GM10847 (cell line): Measurements from ENCODE around the gene BEAN1.

Experiments
- POLR2A ChIP-seq: IDR thresholded peaks from 2 replicates; pipeline ENCODE4 v1.6.1; 2011; ENCODE audit not compliant: insufficient read length; ENCODE audit errors: extremely low read depth

The BEAN1 gene

GRCh38 chr16:66427036-66427860, at the start of gene BEAN1:
TSS of gene BEAN1 (plus strand) at chr16:66427295. CDS start at chr16:66437677, 10,382 bp downstream.
- no peak for TF ChIP-seq POLR2A

DNA sequence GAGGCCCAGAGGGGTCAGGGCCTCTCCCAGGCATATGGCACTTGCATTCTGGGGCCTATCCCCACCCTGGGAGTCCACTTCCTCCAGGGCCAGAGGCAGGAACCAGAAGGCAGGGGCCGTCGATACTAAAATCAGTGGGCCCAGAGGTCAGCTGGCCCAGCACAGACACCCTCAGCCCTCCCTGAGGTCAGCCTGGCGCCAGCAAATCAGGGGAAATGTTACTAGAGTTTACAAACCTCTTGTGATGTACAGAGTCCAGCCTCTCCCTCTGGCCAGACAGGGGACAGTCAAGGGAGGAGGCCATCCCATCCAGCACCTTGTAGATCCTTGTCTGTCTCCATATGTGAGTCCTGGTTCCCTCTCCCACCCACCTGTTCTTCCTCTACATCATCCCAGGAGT, 49.8 kb upstream of the BEAN1 start:
- no peak for TF ChIP-seq POLR2A

DNA sequence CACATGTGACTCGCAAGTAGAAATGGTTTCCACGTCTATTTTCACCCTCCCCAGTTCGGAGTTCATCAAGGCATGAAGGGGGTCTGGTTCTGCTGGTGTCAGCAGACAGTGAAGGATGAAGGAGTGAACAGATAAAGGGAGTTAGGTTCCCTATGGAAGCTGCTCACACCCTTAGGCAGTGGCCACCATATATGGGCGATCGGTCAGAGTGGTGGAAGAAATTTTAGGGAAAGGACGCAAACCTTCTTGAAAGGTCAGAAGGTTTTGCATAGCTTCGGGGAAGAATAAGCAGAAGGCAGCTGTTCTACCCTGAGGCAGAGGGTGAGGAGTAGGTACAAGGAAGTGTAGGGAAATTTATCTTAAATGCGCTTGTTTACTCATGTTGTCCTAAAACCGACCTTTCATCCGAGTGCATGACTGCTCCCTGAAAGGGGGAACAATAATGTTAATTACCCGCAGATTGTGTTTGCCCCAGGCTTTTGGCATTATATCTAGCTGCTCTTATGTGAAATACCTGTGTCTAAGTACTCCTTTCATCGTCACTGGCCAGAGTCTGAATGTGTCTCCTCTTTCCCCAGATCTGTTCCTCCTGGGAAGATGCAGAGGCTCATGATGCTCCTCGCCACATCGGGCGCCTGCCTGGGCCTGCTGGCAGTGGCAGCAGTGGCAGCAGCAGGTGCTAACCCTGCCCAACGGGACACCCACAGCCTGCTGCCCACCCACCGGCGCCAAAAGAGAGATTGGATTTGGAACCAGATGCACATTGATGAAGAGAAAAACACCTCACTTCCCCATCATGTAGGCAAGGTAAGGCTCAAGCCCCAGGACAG, 48.1 kb upstream of the BEAN1 start:
- no peak for TF ChIP-seq POLR2A

GRCh38 chr16:66379571-66379941, 47.5 kb upstream of the BEAN1 start:
- TF ChIP-seq POLR2A = no peak

GRCh38 chr16:66380421-66380820, 46.7 kb upstream of the BEAN1 start:
- no peak for TF ChIP-seq POLR2A

GRCh38 chr16:66381585-66382170, 45.4 kb upstream of the BEAN1 start:
- TF ChIP-seq POLR2A = no peak

DNA sequence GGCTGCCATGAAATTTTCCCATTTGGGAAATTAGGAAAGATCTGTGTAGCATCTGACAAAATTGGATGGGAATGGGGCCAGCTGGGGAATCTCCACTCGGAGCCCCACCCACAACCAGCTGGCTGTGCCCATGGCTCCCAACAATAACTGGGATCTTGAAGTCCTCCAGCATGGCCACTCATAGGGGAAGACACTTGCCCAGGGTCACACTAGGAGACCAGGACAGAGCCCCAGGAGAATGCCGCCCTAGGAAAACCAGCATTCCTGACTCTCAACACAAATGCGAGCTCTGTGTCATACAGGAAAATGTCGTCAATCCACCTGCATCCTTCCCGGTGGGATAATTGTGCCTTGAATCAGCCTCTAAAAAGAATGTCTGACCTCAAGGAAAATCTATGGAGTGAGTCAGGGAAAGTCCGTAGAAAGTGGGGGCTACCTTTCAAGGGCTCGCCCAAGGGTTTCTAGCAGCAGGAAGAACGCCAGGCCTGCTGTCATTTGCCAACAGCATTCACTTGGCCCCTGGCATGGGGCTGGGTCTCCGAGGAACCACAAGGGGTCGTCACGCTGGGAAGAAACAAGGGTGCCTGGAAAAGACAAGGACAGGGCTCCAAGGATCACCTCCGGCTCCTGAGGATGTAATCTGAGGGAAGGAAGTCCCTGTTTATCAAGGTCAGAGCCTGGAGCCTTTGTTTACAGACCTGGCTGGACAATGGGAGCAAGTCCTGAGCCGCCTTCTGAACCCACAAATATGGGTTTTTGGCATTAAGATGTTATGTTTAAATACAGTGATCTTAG, 44.7 kb upstream of the BEAN1 start:
- no peak for TF ChIP-seq POLR2A

GRCh38 chr16:66382966-66383299, 44.2 kb upstream of the BEAN1 start:
- TF ChIP-seq POLR2A = no peak

GRCh38 chr16:66383551-66383950, 43.5 kb upstream of the BEAN1 start:
- TF ChIP-seq POLR2A = no peak

- no peak for TF ChIP-seq POLR2A
Observed at GRCh38 chr16:66385415-66385814, 41.7 kb upstream of the BEAN1 start.

DNA sequence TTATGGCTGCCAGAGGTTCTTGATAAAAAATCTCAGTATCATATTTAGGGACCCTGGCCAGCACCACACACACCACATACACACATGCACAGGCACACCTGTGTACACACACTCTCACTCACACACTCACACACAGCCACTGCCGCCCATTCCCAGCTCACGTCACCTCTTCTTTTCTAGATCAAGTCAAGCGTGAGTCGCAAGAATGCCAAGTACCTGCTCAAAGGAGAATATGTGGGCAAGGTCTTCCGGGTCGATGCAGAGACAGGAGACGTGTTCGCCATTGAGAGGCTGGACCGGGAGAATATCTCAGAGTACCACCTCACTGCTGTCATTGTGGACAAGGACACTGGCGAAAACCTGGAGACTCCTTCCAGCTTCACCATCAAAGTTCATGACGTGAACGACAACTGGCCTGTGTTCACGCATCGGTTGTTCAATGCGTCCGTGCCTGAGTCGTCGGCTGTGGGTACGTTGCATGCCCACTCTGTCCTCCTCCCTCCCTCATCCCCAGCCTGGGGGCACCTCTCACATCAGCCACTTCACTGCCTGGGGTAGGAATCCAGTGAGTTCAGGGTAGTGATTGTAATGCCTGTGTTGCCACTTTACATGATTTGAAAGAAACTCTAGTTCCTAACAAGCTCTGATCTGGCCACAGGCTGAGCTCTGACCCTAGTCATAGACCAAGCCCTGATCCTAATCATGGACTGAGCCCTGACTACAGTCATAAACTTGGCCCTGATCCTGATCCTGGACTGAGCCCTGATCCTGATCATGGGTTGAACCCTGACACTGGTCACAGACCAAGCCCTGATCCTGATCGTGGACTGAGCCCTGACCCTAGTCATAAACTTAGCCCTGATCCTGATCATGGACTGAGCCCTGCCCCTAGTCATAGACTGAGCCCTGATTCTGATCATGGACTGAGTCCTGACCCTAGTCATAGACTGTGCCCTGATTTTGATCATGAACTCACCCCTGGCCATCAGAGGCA, 40.2 kb upstream of the BEAN1 start:
- no peak for TF ChIP-seq POLR2A

DNA sequence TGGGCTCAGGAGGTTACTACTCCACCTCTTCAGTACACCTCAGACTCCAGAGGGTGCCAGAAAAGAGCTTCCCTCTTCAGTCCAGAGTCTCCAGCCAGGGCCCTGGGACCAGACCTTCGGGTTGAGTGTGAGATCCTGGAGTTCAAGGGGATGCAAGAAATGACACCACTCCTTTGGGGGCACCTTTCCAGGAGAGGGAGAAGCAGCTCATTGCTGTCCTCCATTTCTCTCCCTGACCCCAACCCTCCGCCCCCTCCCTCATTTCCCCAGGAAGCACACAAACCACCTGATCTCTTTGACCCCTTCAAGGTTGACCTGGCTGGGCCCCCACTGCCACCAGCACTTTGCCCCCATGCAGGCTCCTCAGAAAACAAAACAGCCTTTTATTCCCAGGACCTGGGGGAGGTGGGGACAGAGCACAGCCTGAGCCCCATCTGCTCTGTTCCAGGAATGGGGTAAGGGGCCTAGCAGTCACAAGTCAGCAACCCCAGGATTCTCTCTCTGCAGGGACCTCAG, 39.2 kb upstream of the BEAN1 start:
- no peak for TF ChIP-seq POLR2A

- TF ChIP-seq POLR2A = no peak
Observed at GRCh38 chr16:66388350-66389139, 38.5 kb upstream of the BEAN1 start.
